TTC549 (cell line): ENCODE results near the gene CNTNAP2.

Source experiments
- FAIRE-seq: peaks from 2 replicates; lab custom pipeline; 2012; peaks lifted over from hg19 to GRCh38; lab: Jason Lieb, UNC

CNTNAP2 gene

GRCh38 chr7:147136352-147136751, 1019.8 kb downstream of the CNTNAP2 start:
- FAIRE-seq = no peak

- no peak for FAIRE-seq
Observed at GRCh38 chr7:147145194-147145593, 1028.6 kb downstream of the CNTNAP2 start.

GRCh38 chr7:147146169-147146568, 1029.6 kb downstream of the CNTNAP2 start:
- no peak for FAIRE-seq

DNA sequence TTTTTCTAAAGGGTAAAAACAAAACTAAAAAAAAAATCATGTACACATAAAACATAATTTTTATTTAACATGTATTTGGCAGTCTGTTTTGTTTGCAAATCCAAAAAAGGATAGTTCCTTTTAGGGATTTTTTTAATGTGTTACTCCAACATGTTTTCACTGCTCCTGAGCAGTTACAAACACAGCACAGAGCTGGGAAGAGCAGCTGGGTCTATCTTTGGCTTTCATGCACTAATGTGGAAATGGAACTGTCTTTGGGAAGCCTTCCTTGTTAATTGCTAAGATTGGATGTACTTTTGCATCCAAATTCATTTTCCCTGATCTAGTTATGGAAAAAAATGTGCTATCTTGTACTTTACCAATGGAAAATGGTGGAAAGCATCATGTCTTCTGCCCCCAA, 1035.1 kb downstream of the CNTNAP2 start:
- FAIRE-seq = no peak

DNA sequence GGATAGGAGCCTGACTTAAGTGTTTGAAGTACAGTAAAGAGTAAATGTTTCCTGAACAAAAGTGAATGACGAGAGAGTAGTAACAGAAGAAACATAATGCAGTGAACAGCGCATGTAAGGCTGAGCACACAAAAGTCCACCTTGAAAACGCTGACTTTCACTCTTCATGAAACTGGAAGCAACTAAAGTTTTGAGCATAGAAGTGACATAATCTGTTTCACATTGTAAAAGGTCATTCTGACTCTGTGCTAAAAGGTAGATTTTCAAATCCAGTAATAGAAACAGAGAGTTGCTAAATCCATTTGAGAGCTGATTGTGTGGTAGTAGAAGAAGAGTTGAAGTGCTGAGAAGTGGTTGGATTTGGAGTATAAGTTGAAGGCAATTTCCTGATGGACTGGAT, 1037.0 kb downstream of the CNTNAP2 start:
- FAIRE-seq = no peak

DNA sequence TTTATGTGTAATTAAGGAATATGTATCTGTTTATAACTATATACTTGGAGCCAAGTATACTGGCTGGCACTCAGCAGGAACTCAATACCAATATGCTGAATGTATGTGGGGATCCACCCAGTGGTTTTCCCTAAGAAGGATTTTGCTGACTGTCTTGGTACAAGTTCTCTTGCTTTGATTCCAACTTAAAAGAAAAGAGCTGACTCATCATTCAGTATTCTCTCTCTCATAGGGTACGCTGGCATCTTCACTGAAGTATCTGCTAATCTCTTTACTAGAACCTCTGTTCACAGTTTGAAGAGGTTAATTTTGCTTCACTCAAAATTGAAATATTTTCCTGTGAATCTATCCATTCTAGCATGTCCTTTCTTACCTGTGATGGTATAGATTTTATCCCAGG, 1044.8 kb downstream of the CNTNAP2 start:
- no peak for FAIRE-seq

DNA sequence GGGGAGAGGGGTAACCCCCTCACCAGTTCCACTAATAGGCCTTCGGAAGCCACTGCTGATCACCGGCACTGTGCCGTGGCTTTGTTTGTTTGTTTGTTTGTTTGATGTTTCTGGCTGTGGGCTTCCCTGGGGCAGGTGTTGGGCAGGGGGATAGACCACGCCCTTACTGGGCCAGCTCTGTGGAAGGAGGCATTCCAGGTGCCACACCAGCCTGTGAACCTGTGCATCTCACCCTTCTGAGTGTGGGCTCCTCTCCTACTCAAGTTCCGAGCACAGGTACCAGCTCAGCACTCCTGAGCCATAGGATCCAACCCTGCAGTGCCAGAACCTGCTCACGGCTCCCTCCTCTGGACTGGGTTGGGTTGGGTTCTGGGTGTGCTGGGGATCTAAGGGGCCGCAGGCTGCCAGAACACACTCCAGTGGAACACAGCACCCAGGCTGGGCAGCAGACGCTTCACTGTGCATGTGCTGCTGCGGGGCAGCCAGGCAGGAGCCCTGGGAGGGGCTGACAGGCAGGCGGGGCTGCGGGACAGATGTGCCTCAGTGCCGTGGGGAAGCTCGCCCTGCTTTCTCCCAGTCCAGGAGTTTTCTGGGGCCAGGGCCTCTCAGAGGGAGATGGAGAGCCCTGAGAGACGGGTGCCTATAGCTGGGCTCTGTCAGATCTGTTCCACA, 1053.9 kb downstream of the CNTNAP2 start:
- FAIRE-seq = no peak

GRCh38 chr7:147171013-147171391, 1054.4 kb downstream of the CNTNAP2 start:
- no peak for FAIRE-seq

DNA sequence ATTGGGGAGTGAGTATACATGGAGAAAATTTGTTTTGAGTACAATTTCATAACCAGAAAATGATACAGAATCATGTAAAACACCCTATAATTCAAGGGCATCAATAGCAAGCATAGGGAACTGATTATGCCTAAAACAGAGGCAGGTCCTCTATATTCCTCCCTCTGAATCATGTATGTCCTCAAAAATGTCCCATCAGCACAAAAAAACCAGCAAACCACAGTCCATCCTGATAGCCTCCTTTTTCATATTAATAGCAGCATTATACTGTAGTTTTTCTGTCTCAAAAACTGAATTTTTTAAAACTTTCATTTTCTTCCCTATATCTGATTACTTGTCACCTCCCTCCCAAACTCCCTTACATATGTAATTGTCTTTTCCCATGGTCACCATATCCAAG, 1057.3 kb downstream of the CNTNAP2 start:
- FAIRE-seq = no peak

DNA sequence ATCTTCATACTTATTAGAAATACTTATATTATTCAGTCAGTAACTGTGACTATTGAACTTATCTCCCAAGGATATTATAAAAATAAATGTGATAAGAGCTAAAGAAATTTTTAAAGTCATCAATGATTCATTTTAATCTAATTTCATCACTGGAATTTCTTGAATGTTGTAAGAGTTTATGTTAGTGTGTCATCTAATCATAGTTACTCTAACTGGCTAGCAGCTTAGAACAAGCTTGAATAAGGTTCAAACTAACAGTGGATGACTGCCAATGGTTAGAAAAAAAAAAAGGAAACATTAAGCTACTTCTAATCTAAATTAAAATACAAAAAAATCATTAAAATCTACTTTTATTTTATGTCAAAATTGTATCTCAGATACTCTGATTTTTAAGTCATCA, 1066.3 kb downstream of the CNTNAP2 start:
- no peak for FAIRE-seq

- no peak for FAIRE-seq
Observed at GRCh38 chr7:147183276-147183675, 1066.7 kb downstream of the CNTNAP2 start.

DNA sequence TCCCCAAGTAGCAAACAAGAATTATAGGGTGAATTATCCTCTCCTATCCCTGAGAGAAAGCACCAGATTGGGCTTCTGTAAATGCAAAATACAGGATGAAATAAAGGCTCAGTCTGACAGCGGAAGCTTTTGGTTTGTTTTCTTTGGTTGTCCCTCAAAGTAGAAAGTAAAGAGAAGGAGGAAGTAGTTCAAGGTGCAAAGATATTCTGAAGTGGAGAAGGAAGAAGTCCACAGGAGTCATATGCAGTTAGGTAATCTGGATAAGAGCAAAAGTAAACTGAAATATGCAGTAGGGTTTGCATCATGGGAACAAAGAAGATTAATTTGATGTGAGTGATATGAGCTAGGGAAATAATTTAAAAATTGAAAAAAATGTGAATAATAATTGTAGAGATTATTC, 1071.9 kb downstream of the CNTNAP2 start:
- FAIRE-seq = no peak

GRCh38 chr7:147193476-147193875, 1076.9 kb downstream of the CNTNAP2 start:
- no peak for FAIRE-seq

- no peak for FAIRE-seq
Observed at GRCh38 chr7:147196481-147196880, 1079.9 kb downstream of the CNTNAP2 start.

DNA sequence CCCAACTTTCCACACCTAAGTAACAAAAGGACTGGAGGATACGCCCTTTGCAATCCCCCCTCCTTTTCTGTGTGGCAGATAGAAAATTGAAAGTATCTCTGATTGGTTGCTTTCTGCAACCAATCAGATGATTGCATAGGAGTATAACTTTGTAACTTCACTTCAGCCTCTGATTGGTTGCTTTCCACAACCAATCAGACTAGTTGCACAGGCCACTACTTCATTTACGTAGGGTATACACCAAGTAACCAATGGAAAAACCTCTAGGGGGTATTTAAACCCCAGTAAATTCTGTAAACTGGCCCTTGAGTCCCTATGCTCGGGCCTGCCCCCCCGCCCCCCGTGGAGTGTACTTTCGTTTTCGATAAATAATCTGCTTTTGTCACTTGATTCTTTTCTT, 1080.4 kb downstream of the CNTNAP2 start:
- FAIRE-seq = no peak

GRCh38 chr7:147199868-147200267, 1083.3 kb downstream of the CNTNAP2 start:
- no peak for FAIRE-seq

- no peak for FAIRE-seq
Observed at GRCh38 chr7:147207988-147208387, 1091.4 kb downstream of the CNTNAP2 start.

- no peak for FAIRE-seq
Observed at GRCh38 chr7:147231275-147231674, 1114.7 kb downstream of the CNTNAP2 start.

- no peak for FAIRE-seq
Observed at GRCh38 chr7:147235645-147236382, 1119.2 kb downstream of the CNTNAP2 start.

GRCh38 chr7:147240468-147240867, 1123.9 kb downstream of the CNTNAP2 start:
- FAIRE-seq = no peak

DNA sequence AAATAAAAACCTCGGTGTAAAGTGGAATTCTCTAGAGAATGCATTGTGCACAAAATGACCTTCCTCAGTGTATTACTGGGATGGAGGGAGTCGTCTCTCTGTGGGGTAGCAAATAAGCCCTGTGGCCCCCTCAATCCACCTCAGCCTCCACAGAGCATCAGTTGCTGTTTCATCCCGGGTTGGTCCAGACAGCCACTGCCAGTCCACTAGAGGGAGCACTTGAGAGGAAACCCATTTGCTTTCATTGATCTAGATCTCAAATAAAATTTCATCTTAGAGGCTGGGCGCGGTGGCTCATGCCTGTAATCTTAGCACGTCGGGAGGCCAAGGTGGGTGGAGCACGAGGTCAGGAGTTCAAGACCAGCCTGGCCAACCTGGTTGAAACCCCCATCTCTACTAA, 1128.7 kb downstream of the CNTNAP2 start:
- FAIRE-seq = no peak

GRCh38 chr7:147249956-147250355, 1133.4 kb downstream of the CNTNAP2 start:
- no peak for FAIRE-seq

DNA sequence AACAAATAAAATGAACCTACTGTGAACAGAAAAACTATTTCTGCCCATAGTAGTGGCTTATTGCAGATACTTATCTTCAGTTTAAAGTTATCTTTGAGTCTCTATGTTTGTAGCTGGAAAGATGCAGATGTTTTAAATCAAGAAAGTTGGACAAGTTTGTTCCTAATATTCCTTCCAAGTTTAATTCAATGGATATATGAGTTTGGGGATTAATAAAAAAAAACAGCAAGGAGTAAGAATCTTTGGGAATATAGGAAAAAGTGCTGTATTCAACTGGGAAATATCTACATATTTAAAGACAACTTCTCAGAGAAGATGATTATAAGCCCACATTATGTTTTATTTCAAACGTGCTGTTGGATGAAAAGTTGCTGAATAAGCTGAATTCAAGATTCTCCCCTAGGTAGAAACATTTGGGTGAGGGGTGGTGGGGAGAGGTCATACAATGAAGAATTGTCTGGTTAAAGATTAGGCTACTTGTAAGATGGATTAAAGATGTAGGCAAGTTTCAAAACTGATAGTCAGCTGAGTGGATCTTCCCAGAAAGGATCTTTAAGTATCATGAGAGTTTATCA, 1135.2 kb downstream of the CNTNAP2 start:
- no peak for FAIRE-seq

GRCh38 chr7:147261693-147262092, 1145.1 kb downstream of the CNTNAP2 start:
- no peak for FAIRE-seq
